ENCODE results near the gene BRD1.
"Not testable (repeated sequence)": the region's sequence is repeated elsewhere in the genome, so short reads cannot be mapped to it uniquely, and the experiment has no call there.

BRD1 gene

DNA sequence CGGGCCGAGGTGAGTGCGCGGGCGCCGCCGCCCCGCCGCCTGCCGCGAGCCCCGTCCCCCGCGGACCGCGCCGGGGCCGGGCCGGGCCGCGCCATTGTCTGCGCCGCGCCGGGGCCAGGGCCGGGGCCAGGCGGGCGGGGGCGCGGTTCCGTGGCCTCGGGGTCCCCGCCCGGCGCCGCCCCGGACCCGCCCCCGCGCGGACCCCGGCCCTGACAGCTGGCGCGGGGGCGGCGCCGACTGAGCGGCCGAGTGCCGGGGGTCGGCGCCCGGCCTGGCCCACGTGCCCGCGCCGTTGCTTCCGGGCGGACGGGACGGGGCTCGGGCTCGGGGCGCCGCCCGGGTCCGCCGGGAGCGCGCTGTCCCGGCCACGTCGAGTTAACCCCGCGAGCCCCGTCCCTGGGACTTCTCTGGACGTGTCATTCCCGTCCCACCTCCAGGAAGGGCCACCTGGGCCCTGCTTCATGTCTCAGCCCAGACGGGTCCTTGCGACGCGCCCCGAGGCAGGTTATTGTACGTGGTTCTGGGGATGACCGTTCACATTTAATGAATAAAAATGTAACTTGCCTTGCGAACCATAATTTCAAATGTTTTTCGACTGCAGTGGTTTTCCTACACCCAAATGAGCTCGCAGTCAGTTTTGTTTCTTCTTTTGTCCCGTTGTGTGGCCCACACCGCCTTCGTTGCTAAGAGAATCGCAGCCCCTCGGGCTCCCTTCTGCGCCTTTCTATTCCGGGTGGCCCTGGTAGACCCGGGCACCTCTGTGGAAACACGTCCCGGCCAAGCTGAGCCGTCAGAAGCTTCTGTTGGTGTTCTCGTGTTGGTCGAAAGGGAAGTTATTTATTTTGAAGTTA lies 26.5 kb upstream of the BRD1 start:
- no peak for TF ChIP-seq POU2F2 (IDR thresholded peaks at IDR 0.05; ENCODE audit: low read depth, low read length)
- TF ChIP-seq POLR2A (IDR thresholded peaks at IDR 0.05; ENCODE audit: low read depth, low read length) = no peak
- TF ChIP-seq PAX5 (IDR thresholded peaks at IDR 0.05; ENCODE audit: insufficient read depth, low read length, severe bottlenecking) = no peak
- no peak for TF ChIP-seq TAF1 (IDR thresholded peaks at IDR 0.05; ENCODE audit: low read depth, low read length)
- TF ChIP-seq SPI1 (IDR thresholded peaks at IDR 0.05; ENCODE audit: low read depth, low read length) = no peak
- TF ChIP-seq POLR2AphosphoS5 (IDR thresholded peaks at IDR 0.05; ENCODE audit: low read depth, low read length) = no peak
- DNase-seq (ENCODE audit: insufficient read length, low spot score) (no peak), FAIRE-seq (peak; percentile 84)

DNA sequence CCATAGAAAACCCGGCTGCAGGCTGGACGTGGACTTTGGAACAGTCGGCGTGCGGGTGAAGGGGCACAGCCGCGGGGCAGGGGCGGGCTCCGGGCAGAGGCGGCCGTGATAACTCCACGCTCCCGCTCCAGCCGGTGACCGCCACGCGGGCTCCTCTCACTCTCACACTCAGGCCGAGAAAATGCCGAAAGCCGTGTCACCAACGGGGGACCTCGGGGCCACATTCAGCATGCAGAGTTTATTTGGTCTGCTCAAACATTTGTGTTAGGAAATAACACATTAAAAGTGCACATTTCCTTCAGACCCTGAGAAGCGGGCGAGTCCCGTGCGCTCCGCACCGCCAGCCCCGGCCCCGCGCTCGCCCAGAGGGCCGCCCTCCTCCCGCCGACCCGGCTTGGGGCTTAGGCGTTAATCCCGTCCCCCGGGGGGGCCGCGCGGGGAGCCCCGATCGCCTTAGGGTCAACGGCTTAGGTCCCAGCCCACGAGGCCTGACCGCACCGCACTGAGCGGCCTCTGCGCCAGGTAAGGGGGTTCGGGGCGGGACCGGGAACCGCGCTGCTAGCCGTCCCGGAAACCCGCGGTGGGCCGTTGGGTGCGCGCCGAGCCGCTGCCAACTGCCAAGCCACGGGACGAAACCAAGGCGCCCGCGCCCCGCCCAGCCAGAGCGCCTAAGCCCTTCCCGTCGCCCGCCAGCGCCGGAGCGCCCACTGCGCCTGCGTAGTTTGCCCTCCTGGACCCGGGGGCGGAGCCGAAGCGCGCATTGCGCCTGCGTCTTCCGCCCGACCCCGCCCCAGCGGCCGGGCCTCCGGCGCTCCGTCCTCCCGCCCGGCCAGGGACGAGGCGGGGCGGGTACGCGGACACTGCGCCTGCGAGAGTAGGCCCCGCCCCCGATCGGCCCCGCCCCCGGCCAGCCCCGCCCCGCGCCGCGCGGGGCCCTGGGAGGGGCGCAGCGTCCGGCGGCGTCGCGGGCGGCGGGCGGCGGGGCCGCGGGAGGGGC lies 25.5 kb upstream of the BRD1 start, which contains the start of gene ZBED4:
TSS of gene ZBED4 (plus strand) at position 947 of the 997 bp plus-strand sequence. CDS start 29,819 bp downstream, outside the sequence.
- DNase-seq (ENCODE audit: insufficient read length, low spot score) = peak; percentile 95
- FAIRE-seq = peak; percentile 99
- TF ChIP-seq TAF1 (IDR thresholded peaks at IDR 0.05; ENCODE audit: low read depth, low read length) (peak; percentile 51), POLR2AphosphoS5 (IDR thresholded peaks at IDR 0.05; ENCODE audit: low read depth, low read length) (peak; percentile 57; the same call in 1 of the 2 replicates), POU2F2 (IDR thresholded peaks at IDR 0.05; ENCODE audit: low read depth, low read length) (no peak), POLR2A (IDR thresholded peaks at IDR 0.05; ENCODE audit: low read depth, low read length) (no peak), PAX5 (IDR thresholded peaks at IDR 0.05; ENCODE audit: insufficient read depth, low read length, severe bottlenecking) (no peak)

- not testable (repeated sequence) for DNase-seq (ENCODE audit: insufficient read length, low spot score); FAIRE-seq
Measured at GRCh38 chr22:49852568-49852897, 24.9 kb upstream of the BRD1 start.

DNA sequence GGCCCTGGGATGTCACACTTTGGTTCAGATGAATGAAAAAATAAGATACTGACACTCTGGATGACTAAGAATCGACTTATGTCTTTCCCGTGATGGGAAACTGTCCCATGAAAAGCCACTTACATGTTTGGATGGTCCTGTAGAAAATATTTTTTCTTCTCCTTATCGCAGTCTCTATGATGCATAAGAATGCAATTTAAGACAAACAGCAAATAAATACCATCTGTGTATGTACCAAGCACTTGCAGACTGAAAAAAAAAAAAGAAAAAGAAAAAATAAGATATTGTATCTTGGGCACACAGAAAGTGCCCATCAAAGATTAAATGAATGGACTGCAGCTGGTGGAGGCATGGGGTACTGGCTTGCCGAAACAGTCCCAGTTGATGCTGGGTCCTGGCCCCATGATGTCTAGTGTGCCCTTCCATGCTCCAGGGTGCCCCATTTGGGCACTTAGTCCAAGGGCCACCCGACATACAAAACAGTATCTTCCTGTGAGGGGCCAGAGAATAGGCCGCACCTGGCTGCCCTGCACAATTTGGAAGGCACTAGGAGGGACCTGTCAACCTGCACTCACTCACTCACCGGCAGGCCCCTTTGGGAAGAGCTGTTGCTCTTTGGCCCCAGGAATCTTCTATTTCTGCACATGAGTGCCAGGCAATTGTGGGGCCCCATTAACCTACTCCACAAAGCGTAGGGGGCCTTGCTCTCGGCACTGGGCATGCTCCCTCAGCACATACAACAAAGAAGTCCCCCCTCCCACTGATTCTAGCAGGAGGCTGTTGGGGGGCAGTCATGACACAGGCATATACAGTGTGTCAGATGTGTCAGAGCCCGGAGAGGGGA lies 23.5 kb upstream of the BRD1 start:
- FAIRE-seq = no peak
- TF ChIP-seq PAX5 (IDR thresholded peaks at IDR 0.05; ENCODE audit: insufficient read depth, low read length, severe bottlenecking) (no peak), SPI1 (IDR thresholded peaks at IDR 0.05; ENCODE audit: low read depth, low read length) (no peak), POU2F2 (IDR thresholded peaks at IDR 0.05; ENCODE audit: low read depth, low read length) (no peak), TAF1 (IDR thresholded peaks at IDR 0.05; ENCODE audit: low read depth, low read length) (no peak), POLR2A (IDR thresholded peaks at IDR 0.05; ENCODE audit: low read depth, low read length) (no peak), POLR2AphosphoS5 (IDR thresholded peaks at IDR 0.05; ENCODE audit: low read depth, low read length) (no peak)

GRCh38 chr22:49850021-49850911 lies 22.6 kb upstream of the BRD1 start:
- FAIRE-seq (no peak), DNase-seq (ENCODE audit: insufficient read length, low spot score) (no peak)
- no peak for TF ChIP-seq PAX5 (IDR thresholded peaks at IDR 0.05; ENCODE audit: insufficient read depth, low read length, severe bottlenecking)

More for the DNA sequence above, 23.5 kb upstream of the BRD1 start:
- DNase-seq (ENCODE audit: insufficient read length, low spot score) = no peak

- no peak for FAIRE-seq
Measured at GRCh38 chr22:49849161-49850020, 21.7 kb upstream of the BRD1 start.

GRCh38 chr22:49848690-49849160 lies 21.1 kb upstream of the BRD1 start:
- FAIRE-seq = no peak
- no peak for DNase-seq (ENCODE audit: insufficient read length, low spot score)
- no peak for TF ChIP-seq POU2F2 (IDR thresholded peaks at IDR 0.05; ENCODE audit: low read depth, low read length)
- TF ChIP-seq PAX5 (IDR thresholded peaks at IDR 0.05; ENCODE audit: insufficient read depth, low read length, severe bottlenecking) = no peak
- TF ChIP-seq TAF1 (IDR thresholded peaks at IDR 0.05; ENCODE audit: low read depth, low read length) = no peak
- no peak for TF ChIP-seq POLR2A (IDR thresholded peaks at IDR 0.05; ENCODE audit: low read depth, low read length)
- TF ChIP-seq POLR2AphosphoS5 (IDR thresholded peaks at IDR 0.05; ENCODE audit: low read depth, low read length) = no peak
- TF ChIP-seq SPI1 (IDR thresholded peaks at IDR 0.05; ENCODE audit: low read depth, low read length) = no peak

More at GRCh38 chr22:49849161-49850020, 21.7 kb upstream of the BRD1 start:
- no peak for DNase-seq (ENCODE audit: insufficient read length, low spot score)
- no peak for TF ChIP-seq PAX5 (IDR thresholded peaks at IDR 0.05; ENCODE audit: insufficient read depth, low read length, severe bottlenecking)
- no peak for TF ChIP-seq POLR2AphosphoS5 (IDR thresholded peaks at IDR 0.05; ENCODE audit: low read depth, low read length)
- no peak for TF ChIP-seq POU2F2 (IDR thresholded peaks at IDR 0.05; ENCODE audit: low read depth, low read length)
- no peak for TF ChIP-seq POLR2A (IDR thresholded peaks at IDR 0.05; ENCODE audit: low read depth, low read length)
- TF ChIP-seq TAF1 (IDR thresholded peaks at IDR 0.05; ENCODE audit: low read depth, low read length) = no peak
- TF ChIP-seq SPI1 (IDR thresholded peaks at IDR 0.05; ENCODE audit: low read depth, low read length) = no peak
